ENCODE data around the gene HIGD1C. TPM values are rescaled to one million over a fixed set of nuclear protein-coding genes. Genes with fewer than 3 reads are reported as not detected.
A peak's percentile ranks its signal among the peaks of the same experiment; 100 is the strongest.

The HIGD1C gene
- total and polyA plus RNA-seq, 2 donors (not counting 1 experiment from before 2014, with no cell fraction given) = not detected

GRCh38 chr12:50964432-50964831, 12.1 kb downstream of the HIGD1C start:
- no peak for DNase-seq (ENCODE audit: low read depth in 2 of 2)

GRCh38 chr12:50971946-50972345, 19.6 kb downstream of the HIGD1C start:
- no peak overlapping the region for H3K4me2 ChIP-seq (ENCODE audit: extremely low read depth, insufficient read depth, low read length)

More at GRCh38 chr12:50964432-50964831, 12.1 kb downstream of the HIGD1C start:
- TF ChIP-seq EZH2 (IDR thresholded peaks at IDR 0.05; ENCODE audit: low read length, missing control alignments) = no peak
- no peak for TF ChIP-seq CTCF (conservative IDR thresholded peaks at IDR 0.05 in 1 of 2, IDR thresholded peaks at IDR 0.05 in 1 of 2; ENCODE audit: low read depth in 1 of 2, low read length in 2 of 2)
- Histone ChIP-seq H3K9me3 (ENCODE audit: control insufficient read depth, insufficient read depth, low read depth, low read length) (no peaks in the 10 kb centered on the region), H3K4me2 (ENCODE audit: extremely low read depth, insufficient read depth, low read length) (no peak overlapping the region), H3K4me3 (replicated peaks in 1 of 4; ENCODE audit: control extremely low read depth in 1 of 4, insufficient read depth in 1 of 4, low read depth in 3 of 4, low read length in 4 of 4) (no peak overlapping the region), H3K4me1 (ENCODE audit: control insufficient read depth, extremely low read depth, insufficient read depth, low read length) (no peaks in the 10 kb centered on the region), H3K9ac (ENCODE audit: insufficient read depth, low read length) (no peak overlapping the region), H3K27ac (ENCODE audit: insufficient read depth, low read length) (no peak overlapping the region), H3K36me3 (ENCODE audit: control insufficient read depth, insufficient read depth, low read length) (no peaks in the 10 kb centered on the region), H3K27me3 (ENCODE audit: control insufficient read depth, insufficient read depth, low read length) (no peaks in the 10 kb centered on the region), H2AFZ (ENCODE audit: low read length) (no peak overlapping the region), H4K20me1 (ENCODE audit: control insufficient read depth, extremely low read depth, insufficient read depth, low read length) (no peaks in the 10 kb centered on the region), H3K79me2 (ENCODE audit: control insufficient read depth, insufficient read depth, low read length) (no peaks in the 10 kb centered on the region)

GRCh38 chr12:50979369-50980052, 27.2 kb downstream of the HIGD1C start:
- no peaks in the 10 kb centered on the region for H4K20me1 ChIP-seq (ENCODE audit: control insufficient read depth, extremely low read depth, insufficient read depth, low read length)
- no peak for TF ChIP-seq EZH2 (IDR thresholded peaks at IDR 0.05; ENCODE audit: low read length, missing control alignments)
- TF ChIP-seq CTCF (conservative IDR thresholded peaks at IDR 0.05 in 1 of 2, IDR thresholded peaks at IDR 0.05 in 1 of 2; ENCODE audit: low read depth in 1 of 2, low read length in 2 of 2) = no peak
- H3K4me3 ChIP-seq (replicated peaks in 1 of 4; ENCODE audit: control extremely low read depth in 1 of 4, insufficient read depth in 1 of 4, low read depth in 3 of 4, low read length in 4 of 4) = no peak overlapping the region
- no peaks in the 10 kb centered on the region for H3K79me2 ChIP-seq (ENCODE audit: control insufficient read depth, insufficient read depth, low read length)
- no peak overlapping the region for H3K4me2 ChIP-seq (ENCODE audit: extremely low read depth, insufficient read depth, low read length)
- H3K9me3 ChIP-seq (ENCODE audit: control insufficient read depth, insufficient read depth, low read depth, low read length) = no peaks in the 10 kb centered on the region
- H3K36me3 ChIP-seq (ENCODE audit: control insufficient read depth, insufficient read depth, low read length) = no peaks in the 10 kb centered on the region
- no peak overlapping the region for H3K9ac ChIP-seq (ENCODE audit: insufficient read depth, low read length)
- H3K27ac ChIP-seq (ENCODE audit: insufficient read depth, low read length) = no peak overlapping the region
- DNase-seq (ENCODE audit: low read depth in 2 of 2) = no peak
- no peaks in the 10 kb centered on the region for H3K27me3 ChIP-seq (ENCODE audit: control insufficient read depth, insufficient read depth, low read length)
- no peak overlapping the region for H2AFZ ChIP-seq (ENCODE audit: low read length)
- no peaks in the 10 kb centered on the region for H3K4me1 ChIP-seq (ENCODE audit: control insufficient read depth, extremely low read depth, insufficient read depth, low read length)

More at GRCh38 chr12:50971946-50972345, 19.6 kb downstream of the HIGD1C start:
- TF ChIP-seq EZH2 (IDR thresholded peaks at IDR 0.05; ENCODE audit: low read length, missing control alignments) (no peak), CTCF (conservative IDR thresholded peaks at IDR 0.05 in 1 of 2, IDR thresholded peaks at IDR 0.05 in 1 of 2; ENCODE audit: low read depth in 1 of 2, low read length in 2 of 2) (no peak)
- no peak overlapping the region for H3K27ac ChIP-seq (ENCODE audit: insufficient read depth, low read length)
- H4K20me1 ChIP-seq (ENCODE audit: control insufficient read depth, extremely low read depth, insufficient read depth, low read length) = no peaks in the 10 kb centered on the region
- H3K27me3 ChIP-seq (ENCODE audit: control insufficient read depth, insufficient read depth, low read length) = no peaks in the 10 kb centered on the region
- no peaks in the 10 kb centered on the region for H3K9me3 ChIP-seq (ENCODE audit: control insufficient read depth, insufficient read depth, low read depth, low read length)
- H3K4me3 ChIP-seq (replicated peaks in 1 of 4; ENCODE audit: control extremely low read depth in 1 of 4, insufficient read depth in 1 of 4, low read depth in 3 of 4, low read length in 4 of 4) = no peak overlapping the region
- no peak overlapping the region for H2AFZ ChIP-seq (ENCODE audit: low read length)
- H3K36me3 ChIP-seq (ENCODE audit: control insufficient read depth, insufficient read depth, low read length) = no peaks in the 10 kb centered on the region
- DNase-seq (ENCODE audit: low read depth in 2 of 2) = peak in 1 of 2 donors; percentile 69
- no peaks in the 10 kb centered on the region for H3K79me2 ChIP-seq (ENCODE audit: control insufficient read depth, insufficient read depth, low read length)
- no peaks in the 10 kb centered on the region for H3K4me1 ChIP-seq (ENCODE audit: control insufficient read depth, extremely low read depth, insufficient read depth, low read length)
- H3K9ac ChIP-seq (ENCODE audit: insufficient read depth, low read length) = no peak overlapping the region
